GM18519 (cell line): ENCODE measurements around the gene BRCA2.

Experiments
- ATAC-seq: cut with Tn5 transposase; IDR thresholded peaks from one replicate; pipeline ENCODE4 v1.9.1; 2021; ENCODE audit warnings: mild to moderate bottlenecking, moderate library complexity; ENCODE audit not compliant: unreplicated experiment, low FRiP score

The BRCA2 gene

GRCh38 chr13:32427852-32428580 lies 112.7 kb downstream of the BRCA2 start, which contains the start of gene N4BP2L1:
TSS of gene N4BP2L1 (minus strand) at chr13:32428130. CDS start at chr13:32428082, 48 bp downstream.
- peak; percentile 46 for ATAC-seq

GRCh38 chr13:32428581-32429432 lies 113.5 kb downstream of the BRCA2 start:
- no peak for ATAC-seq

DNA sequence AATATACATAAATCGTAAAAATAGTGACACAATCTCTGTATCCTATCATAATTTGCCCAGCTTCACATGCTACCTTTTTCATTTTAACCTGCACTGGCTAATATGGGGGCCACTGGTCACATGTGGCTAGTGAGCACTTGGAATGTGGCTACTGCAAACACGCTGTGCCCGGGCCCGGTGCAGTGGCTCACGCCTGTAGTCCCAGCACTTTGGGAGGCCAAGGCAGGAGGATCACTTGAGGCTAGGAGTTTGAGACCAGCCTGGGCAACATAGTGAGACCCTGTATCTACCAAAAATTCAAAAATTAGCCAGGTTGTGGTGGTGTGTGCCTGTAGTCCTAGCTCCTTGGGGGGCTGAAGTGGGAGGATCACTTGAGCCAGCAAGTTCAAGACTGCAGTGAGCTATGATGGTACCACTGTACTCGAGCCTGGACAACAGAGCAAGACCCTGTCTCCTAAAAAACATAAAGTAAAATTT lies 114.2 kb downstream of the BRCA2 start:
- no peak for ATAC-seq

DNA sequence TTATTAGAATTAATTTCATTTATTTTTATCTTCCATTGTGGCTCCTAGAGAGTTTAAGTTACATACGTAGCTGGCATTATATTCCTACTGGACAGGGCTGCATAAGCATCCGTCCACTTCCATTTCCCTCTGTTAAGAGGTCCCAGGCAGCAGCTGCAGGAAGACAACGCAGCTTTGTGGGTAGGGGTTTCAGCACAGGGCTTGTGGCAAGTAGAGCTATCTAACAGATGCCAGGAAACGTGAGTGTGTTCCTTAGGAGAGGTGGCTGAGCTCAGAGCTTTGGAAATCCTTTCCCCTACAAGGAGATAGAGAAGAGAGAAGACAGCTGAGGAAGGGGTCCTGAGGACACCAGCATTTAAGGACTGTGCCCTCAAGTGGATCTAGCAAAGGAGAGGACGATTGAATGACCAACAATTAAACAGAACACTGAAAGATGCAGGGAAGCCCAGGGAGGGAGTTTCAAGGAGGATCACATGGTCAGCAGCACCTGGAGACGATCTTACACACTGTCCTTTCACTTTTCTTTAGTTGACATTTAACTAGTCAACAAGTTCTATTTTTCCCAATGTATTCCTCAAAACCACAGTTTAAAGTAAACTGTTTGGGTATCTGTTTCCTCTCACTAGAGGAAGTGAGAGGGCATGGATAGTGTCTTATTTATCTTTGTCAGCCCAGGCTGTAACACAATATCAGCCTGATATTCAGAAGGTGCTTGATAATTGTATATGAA lies 114.9 kb downstream of the BRCA2 start:
- ATAC-seq, result no peak

- ATAC-seq, result no peak
Measured at GRCh38 chr13:32431361-32431760, 116.1 kb downstream of the BRCA2 start.

- ATAC-seq, result no peak
Measured at GRCh38 chr13:32432856-32433255, 117.5 kb downstream of the BRCA2 start.

DNA sequence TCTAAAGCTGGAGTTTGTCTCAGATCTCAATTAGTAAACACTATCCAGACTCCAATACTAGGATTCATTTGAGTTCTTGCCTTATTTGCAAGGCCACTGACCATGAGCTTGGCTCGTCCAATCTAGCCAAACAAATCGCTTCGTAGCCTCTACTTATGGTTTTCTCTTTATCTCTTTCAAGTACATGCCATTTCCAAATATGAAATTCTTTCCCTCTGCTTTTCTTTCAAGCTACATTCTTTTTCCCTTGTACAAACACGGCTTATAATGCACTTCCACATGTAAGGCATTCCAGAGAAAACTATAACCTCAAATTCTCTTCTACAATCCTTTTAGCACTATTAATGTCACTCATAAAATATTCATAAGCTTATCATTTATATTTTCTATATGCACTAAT lies 123.6 kb downstream of the BRCA2 start:
- no peak for ATAC-seq

DNA sequence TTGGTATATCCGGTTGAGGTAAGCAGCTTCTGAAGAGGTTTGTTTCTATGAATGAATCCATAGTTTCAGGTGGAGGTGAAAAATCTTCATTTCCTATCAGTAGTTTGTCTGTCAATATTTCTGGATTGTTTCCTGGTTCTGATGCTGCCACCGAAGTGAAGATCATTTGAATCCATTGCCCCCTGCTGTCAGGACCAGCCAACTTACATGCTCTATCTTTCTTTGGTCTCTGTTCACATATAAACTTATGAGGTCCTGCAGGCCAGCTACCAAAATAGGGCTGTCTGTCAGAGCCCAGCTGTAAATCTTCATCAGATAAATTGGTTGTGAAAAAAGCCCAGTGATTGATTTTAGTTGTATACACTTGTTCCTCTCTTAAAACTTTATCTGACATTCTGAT lies 127.8 kb downstream of the BRCA2 start:
- no peak for ATAC-seq

DNA sequence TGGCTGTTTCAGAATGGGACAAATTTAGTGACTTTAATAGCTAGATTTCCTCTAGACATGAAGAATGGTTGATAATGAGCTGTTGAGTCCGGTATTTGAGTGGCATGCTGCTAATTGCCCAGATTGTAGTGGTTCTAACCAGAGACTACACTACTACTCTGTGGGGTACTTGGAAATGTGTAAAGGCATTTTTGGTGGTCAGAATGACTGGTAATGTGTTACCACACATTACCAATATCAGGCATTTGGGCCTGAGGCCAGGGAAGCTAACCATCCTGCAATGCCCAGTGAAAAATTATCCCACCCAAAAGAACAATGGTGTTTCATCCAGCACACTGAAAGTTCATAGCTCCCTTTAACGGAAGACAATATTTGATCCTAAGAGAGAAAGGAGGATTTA lies 130.2 kb downstream of the BRCA2 start:
- no peak for ATAC-seq

GRCh38 chr13:32446220-32446619 lies 130.9 kb downstream of the BRCA2 start:
- no peak for ATAC-seq

- ATAC-seq, result no peak
Measured at GRCh38 chr13:32446773-32447465, 131.6 kb downstream of the BRCA2 start.

DNA sequence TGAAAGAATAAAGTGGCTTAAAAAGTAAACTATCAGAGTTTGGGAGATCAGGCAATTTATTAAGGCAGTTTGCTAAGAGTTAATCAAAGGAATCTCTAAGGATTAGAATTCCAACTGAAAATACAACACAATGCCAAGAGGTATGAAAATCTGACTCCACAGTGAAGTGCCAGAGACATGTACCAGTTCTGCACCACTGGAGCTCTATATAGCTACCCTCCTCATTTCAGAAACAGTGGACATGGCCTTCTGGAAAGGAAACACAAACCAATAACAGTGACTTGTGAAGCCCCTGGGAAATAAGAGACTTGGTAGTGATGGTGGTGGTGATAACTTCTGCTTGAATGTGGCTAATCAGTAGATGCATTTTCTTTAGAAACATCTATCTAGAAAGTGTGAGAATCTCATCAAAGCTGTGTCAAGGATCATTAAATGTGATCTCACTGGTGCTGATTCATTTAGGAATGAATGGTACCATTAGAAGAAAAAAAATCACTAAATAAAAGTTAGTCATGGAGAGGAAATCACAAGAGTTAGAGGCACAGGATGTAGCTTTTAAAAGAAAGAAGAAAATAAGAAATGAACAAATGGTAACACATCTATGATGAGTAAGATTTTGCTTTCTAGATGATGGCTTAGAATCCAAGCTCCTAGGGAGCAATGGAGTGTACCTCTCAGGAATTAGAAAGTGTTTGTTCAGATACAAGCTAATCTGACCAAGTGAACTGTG lies 132.8 kb downstream of the BRCA2 start:
- no peak for ATAC-seq

DNA sequence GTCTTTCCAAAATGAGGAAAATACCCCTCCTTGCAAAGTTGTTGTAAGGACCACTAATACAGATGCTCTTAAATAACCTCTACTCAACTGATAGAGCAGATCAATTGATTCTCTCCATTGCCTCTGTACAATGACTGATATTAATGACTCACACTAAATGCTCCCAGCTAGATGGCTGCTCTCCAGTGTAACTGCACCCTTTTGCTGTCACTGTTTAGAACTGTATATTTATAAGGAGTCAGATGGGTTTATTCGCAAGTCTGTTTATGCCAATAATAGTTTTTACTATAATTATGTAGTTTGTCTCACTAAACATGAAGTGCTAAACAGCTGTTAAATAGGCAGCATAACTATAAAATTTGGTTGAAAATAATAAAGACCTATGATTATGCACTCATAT lies 133.7 kb downstream of the BRCA2 start:
- no peak for ATAC-seq
